GM21825 (cell line): ENCODE data around the gene STH.
"Not testable (repeated sequence)": the region's sequence is repeated elsewhere in the genome, so short reads cannot be mapped to it uniquely, and the experiment has no call there.

Experiments
- ATAC-seq: cut with Tn5 transposase; IDR thresholded peaks from one replicate; pipeline ENCODE4 v1.9.1; 2021; ENCODE audit warnings: mild to moderate bottlenecking, moderate library complexity; ENCODE audit not compliant: unreplicated experiment

STH gene

GRCh38 chr17:45998987-45999899 is at the start of gene STH:
STH (plus strand) TSS chr17:45999250; CDS start chr17:45999280, 30 bp downstream.
- ATAC-seq: no peak

GRCh38 chr17:45949755-45950320 is 49.2 kb upstream of the STH start:
- no peak for ATAC-seq

- no peak for ATAC-seq
Observed at GRCh38 chr17:45950888-45951287, 48.2 kb upstream of the STH start.

GRCh38 chr17:45951403-45951802 is 47.6 kb upstream of the STH start:
- no peak for ATAC-seq

GRCh38 chr17:45951941-45952340 is 47.1 kb upstream of the STH start:
- no peak for ATAC-seq

GRCh38 chr17:45952814-45953320 is 46.2 kb upstream of the STH start:
- ATAC-seq: no peak

- no peak for ATAC-seq
Observed at GRCh38 chr17:45953561-45953960, 45.5 kb upstream of the STH start.

GRCh38 chr17:45954914-45955313 is 44.1 kb upstream of the STH start:
- no peak for ATAC-seq

GRCh38 chr17:45955326-45955725 is 43.7 kb upstream of the STH start:
- ATAC-seq: no peak

GRCh38 chr17:45956090-45956489 is 43.0 kb upstream of the STH start:
- no peak for ATAC-seq

GRCh38 chr17:45956746-45957145 is 42.3 kb upstream of the STH start:
- not testable (repeated sequence) for ATAC-seq

GRCh38 chr17:45958307-45958706 is 40.7 kb upstream of the STH start:
- ATAC-seq: no peak

GRCh38 chr17:45958994-45959665 is 39.9 kb upstream of the STH start:
- ATAC-seq: no peak

GRCh38 chr17:45960311-45960710 is 38.7 kb upstream of the STH start:
- ATAC-seq: no peak

GRCh38 chr17:45961206-45961605 is 37.8 kb upstream of the STH start:
- no peak for ATAC-seq

GRCh38 chr17:45962221-45962972 is 36.7 kb upstream of the STH start:
- no peak for ATAC-seq

- no peak for ATAC-seq
Observed at GRCh38 chr17:45963283-45963682, 35.8 kb upstream of the STH start.

- ATAC-seq: no peak
Observed at GRCh38 chr17:45963889-45964288, 35.2 kb upstream of the STH start.

- no peak for ATAC-seq
Observed at GRCh38 chr17:45964634-45965033, 34.4 kb upstream of the STH start.

- ATAC-seq: no peak
Observed at GRCh38 chr17:45965812-45966211, 33.2 kb upstream of the STH start.
